ENCODE data around the gene POU6F1. TPM values are rescaled to one million over a fixed set of nuclear protein-coding genes. Genes with fewer than 3 reads are reported as not detected.

POU6F1 gene
- total and polyA plus RNA-seq, 11 donors, result 4.6 to 14.0 (median 6.8) TPM

DNA sequence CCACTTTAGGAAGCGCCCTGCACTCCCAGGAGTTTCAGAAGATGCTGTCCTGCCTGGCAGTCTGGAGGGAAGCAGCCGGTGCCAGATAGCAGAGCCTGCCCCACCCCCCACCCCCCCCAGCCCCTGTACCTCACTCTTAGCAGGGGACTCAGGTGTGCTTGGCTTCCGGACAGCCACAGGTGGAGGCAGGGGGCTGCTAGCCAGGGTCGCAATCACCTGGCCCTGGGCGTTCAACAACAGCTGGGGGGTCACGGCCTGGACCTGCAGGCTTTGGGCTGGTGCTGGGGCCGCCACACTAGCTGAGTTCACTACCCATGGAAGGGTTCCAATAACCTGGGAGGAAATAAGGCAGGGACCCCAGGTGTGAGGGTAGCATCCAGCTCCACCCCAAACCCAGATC, 22.0 kb downstream of the POU6F1 start:
- intact Hi-C loops (cut with DNase I), result no loop called here
- H3K27me3 ChIP-seq, result no peaks in the 10 kb centered on the region
- peaks cover 0 to 49% (median 7%) of the 10 kb centered on the region in 9 donors for H3K36me3 ChIP-seq
- H3K4me1 ChIP-seq, result no peaks in the 10 kb centered on the region
- no peak overlapping the region for H3K27ac ChIP-seq
- no peaks in the 10 kb centered on the region for H3K9me3 ChIP-seq
- TF ChIP-seq POLR2A (IDR thresholded peaks at IDR 0.05), result no peak
- TF ChIP-seq, protein P1, sequence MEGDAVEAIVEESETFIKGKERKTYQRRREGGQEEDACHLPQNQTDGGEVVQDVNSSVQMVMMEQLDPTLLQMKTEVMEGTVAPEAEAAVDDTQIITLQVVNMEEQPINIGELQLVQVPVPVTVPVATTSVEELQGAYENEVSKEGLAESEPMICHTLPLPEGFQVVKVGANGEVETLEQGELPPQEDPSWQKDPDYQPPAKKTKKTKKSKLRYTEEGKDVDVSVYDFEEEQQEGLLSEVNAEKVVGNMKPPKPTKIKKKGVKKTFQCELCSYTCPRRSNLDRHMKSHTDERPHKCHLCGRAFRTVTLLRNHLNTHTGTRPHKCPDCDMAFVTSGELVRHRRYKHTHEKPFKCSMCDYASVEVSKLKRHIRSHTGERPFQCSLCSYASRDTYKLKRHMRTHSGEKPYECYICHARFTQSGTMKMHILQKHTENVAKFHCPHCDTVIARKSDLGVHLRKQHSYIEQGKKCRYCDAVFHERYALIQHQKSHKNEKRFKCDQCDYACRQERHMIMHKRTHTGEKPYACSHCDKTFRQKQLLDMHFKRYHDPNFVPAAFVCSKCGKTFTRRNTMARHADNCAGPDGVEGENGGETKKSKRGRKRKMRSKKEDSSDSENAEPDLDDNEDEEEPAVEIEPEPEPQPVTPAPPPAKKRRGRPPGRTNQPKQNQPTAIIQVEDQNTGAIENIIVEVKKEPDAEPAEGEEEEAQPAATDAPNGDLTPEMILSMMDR (IDR thresholded peaks at IDR 0.05), result no peak
- H3K4me3 ChIP-seq, result no peak overlapping the region
- DNase-seq (no peak), ATAC-seq (no peak)
- WGBS, 4 donors, result 88 to 96% (median 93%) methylated on average over 4 to 7 of the region's 7 CpGs

DNA sequence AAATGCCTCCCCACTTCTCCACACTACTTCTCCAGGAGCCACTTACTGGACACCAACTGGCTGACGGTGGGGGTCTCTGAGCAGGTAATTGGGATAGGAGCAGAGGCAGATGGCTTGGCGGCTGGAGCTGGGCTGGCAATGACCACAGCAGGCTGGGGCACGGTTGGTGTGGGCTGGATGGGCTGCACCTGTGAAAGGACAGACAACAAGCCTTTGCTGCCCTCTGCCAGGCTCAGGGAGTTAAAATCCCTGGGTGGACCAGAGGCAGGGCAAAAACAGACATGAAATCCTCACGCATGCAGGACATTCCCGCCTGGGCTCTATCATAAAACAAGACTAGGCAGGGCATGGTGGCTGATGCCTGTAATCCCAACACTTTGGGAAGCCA, 25.6 kb downstream of the POU6F1 start:
- 91 to 95% (median 93%) methylated on average over 5 of the region's 5 CpGs for WGBS, 4 donors
- H3K27ac ChIP-seq, result no peak overlapping the region
- H3K36me3 ChIP-seq, result peaks cover 0 to 54% (median 23%) of the 10 kb centered on the region in 9 donors
- no peaks in the 10 kb centered on the region for H3K27me3 ChIP-seq
- intact Hi-C loops (cut with DNase I), result no loop called here
- no peak overlapping the region for H3K4me3 ChIP-seq
- no peaks in the 10 kb centered on the region for H3K4me1 ChIP-seq
- no peaks in the 10 kb centered on the region for H3K9me3 ChIP-seq
- DNase-seq (no peak), ATAC-seq (no peak)
- TF ChIP-seq, protein P1 (IDR thresholded peaks at IDR 0.05), result no peak
- TF ChIP-seq POLR2A (IDR thresholded peaks at IDR 0.05), result no peak

DNA sequence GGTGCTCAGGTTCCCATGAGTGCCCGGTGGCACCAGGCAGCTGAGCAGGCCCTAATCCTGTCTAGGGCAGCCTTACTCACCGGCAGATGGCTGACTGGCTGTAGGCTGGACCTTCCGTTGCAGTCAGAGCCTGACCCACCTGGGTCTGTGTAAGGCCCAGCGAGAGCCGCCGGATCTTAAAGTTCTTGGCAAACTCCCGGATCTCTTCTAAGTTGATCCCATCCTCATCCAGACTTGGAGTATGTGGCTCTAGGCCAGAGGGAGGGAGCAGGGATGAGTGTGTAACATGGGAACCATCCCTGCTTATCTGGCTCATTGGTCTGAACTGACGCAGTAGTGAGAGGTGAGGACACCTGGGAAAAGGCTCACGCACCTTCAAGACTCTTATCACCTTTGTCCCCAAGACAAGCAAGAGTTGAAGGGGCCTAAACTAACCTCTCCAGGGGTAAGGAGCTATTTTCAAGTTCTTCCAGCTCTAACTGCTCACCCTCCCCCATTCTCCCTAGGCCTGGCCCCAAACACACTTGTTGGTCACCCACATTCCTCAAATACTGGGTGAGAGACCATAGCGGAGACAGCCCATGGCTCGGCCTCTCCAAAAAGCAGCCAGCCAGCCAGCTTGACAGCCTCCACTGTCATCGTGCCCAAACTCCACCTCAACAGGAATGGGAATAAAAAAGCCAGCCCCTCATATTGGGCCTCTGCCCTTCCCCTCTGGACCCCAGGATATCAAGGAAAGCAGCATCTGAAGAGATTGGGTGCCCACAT, 26.2 kb downstream of the POU6F1 start:
- Histone ChIP-seq H3K27me3 (no peaks in the 10 kb centered on the region), H3K27ac (no peak overlapping the region), H3K9me3 (no peaks in the 10 kb centered on the region), H3K36me3 (peaks cover 0 to 54% (median 23%) of the 10 kb centered on the region in 9 donors), H3K4me1 (peaks cover 0 to under 1% (median 0%) of the 10 kb centered on the region in 12 donors), H3K4me3 (no peak overlapping the region)
- no peak for ATAC-seq
- DNase-seq, result no peak
- intact Hi-C loops (cut with DNase I), result no loop called here
- no peak for TF ChIP-seq POLR2A (IDR thresholded peaks at IDR 0.05)
- TF ChIP-seq, protein P1 (IDR thresholded peaks at IDR 0.05), result no peak
- 93 to 98% (median 95%) methylated on average over 10 to 12 of the region's 12 CpGs for WGBS, 4 donors

DNA sequence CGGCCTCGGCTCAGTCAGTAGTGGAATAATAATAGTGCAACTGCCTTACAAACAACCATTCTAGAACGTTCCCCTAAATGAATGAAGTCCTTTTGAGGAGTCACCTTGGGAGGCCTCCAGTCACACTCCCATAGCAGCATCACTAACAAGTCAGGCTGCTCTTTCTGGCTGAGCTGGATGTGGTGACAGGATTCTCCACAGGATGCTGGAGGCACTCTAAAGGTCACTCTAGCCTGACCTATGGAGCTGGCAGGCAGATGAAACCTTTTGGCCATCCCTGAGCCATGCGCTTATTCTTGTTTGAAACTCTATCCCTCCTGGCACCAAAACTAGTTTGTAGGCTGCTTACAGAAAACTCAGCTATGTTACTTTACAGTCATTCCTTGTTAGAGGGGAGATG, 27.0 kb downstream of the POU6F1 start:
- ATAC-seq (peak in 1 of 4 donors; percentile 20), DNase-seq (no peak)
- Histone ChIP-seq H3K27me3 (no peaks in the 10 kb centered on the region), H3K4me1 (peaks cover 0 to 5% (median 0%) of the 10 kb centered on the region in 12 donors), H3K36me3 (peaks cover 0 to 50% (median 23%) of the 10 kb centered on the region in 9 donors), H3K4me3 (no peak overlapping the region), H3K9me3 (no peaks in the 10 kb centered on the region), H3K27ac (no peak overlapping the region)
- intact Hi-C loops (cut with DNase I), result no loop called here
- WGBS, 4 donors, result 74 to 89% (median 81%) methylated on average over 4 of the region's 4 CpGs
- TF ChIP-seq, protein P1 (IDR thresholded peaks at IDR 0.05), result no peak
